ENCODE results near the gene KDM4B. TPM values are rescaled to one million over a fixed set of nuclear protein-coding genes. Genes with fewer than 3 reads are reported as not detected.

KDM4B gene
- total and polyA plus RNA-seq, 2 donors from 2014 or later, result 6.6 to 35.7 TPM

DNA sequence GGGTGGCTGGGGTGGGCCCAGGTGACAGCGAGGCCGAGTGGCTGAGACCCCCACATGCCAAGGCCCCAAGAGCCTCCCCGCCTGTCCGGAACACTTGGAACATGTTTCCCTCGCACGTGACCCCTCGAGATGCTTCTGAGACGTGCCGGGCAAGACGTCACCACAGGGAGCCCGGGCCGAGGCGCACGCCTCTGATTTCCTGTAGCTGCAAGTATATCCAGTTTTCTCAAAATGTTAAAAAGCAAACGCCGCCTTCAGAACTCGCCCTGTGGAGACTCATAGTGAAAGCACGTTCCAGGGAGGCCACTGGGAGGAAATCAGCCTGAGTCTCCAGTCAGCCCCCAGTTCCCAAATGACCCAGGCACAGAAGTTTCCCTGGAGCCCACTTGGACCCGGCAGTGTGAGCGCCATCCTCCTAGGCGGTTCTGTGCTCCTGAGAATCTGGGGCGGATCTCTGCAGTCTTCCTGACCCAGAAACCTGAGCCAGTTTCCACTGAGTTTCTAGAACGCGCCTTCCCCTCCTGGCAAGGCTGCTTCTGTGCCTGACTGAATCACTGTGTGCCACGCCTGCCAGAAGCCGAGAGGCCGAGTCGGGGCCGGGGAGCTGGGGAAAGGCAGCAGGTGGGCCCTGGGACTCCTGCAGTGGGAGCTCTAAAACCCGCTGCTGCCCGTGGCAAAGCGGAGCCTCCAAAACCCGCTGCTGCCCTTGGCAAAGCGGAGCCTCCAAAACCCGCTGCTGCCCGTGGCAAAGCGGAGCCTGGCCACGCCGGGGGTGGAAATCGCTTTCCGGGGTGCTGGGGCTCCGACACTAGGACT lies 179.3 kb downstream of the KDM4B start:
- intact Hi-C loops (cut with DNase I), result no loop called here

GRCh38 chr19:5148794-5149190 lies 179.9 kb downstream of the KDM4B start:
- TF ChIP-seq, protein P1, sequence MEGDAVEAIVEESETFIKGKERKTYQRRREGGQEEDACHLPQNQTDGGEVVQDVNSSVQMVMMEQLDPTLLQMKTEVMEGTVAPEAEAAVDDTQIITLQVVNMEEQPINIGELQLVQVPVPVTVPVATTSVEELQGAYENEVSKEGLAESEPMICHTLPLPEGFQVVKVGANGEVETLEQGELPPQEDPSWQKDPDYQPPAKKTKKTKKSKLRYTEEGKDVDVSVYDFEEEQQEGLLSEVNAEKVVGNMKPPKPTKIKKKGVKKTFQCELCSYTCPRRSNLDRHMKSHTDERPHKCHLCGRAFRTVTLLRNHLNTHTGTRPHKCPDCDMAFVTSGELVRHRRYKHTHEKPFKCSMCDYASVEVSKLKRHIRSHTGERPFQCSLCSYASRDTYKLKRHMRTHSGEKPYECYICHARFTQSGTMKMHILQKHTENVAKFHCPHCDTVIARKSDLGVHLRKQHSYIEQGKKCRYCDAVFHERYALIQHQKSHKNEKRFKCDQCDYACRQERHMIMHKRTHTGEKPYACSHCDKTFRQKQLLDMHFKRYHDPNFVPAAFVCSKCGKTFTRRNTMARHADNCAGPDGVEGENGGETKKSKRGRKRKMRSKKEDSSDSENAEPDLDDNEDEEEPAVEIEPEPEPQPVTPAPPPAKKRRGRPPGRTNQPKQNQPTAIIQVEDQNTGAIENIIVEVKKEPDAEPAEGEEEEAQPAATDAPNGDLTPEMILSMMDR (IDR thresholded peaks at IDR 0.05; ENCODE audit: borderline replicate concordance, extremely low read depth, insufficient read depth), result no peak
- Histone ChIP-seq H3K27me3 (ENCODE audit: control insufficient read depth, insufficient read depth, low read length) (no peaks in the 10 kb centered on the region), H3K4me3 (ENCODE audit: low read length in 3 of 3) (no peak overlapping the region), H3K36me3 (ENCODE audit: control insufficient read depth in 2 of 3, insufficient read depth in 3 of 3, low read length in 3 of 3) (peaks cover 0 to 5% (median 2%) of the 10 kb centered on the region in 3 donors), H3K4me1 (ENCODE audit: control insufficient read depth in 2 of 3, insufficient read depth in 2 of 3, low read depth in 1 of 3, low read length in 3 of 3) (no peaks in the 10 kb centered on the region), H3K27ac (ENCODE audit: low read depth in 2 of 2, low read length in 2 of 2) (no peak overlapping the region), H3K9ac (ENCODE audit: low read length in 3 of 3) (no peak overlapping the region), H3K9me3 (ENCODE audit: control insufficient read depth in 2 of 3, insufficient read depth in 1 of 3, low read length in 3 of 3) (no peaks in the 10 kb centered on the region)
- FAIRE-seq, result no peak
- intact Hi-C loops (cut with DNase I), result no loop called here
- peak in 2 of 5 donors; percentile 36 to 63 for DNase-seq

More for the DNA sequence above, 179.3 kb downstream of the KDM4B start:
- no peaks in the 10 kb centered on the region for H3K9me3 ChIP-seq (ENCODE audit: control insufficient read depth in 2 of 3, insufficient read depth in 1 of 3, low read length in 3 of 3)
- no peaks in the 10 kb centered on the region for H3K4me1 ChIP-seq (ENCODE audit: control insufficient read depth in 2 of 3, insufficient read depth in 2 of 3, low read depth in 1 of 3, low read length in 3 of 3)
- TF ChIP-seq, protein P1 (IDR thresholded peaks at IDR 0.05; ENCODE audit: borderline replicate concordance, extremely low read depth, insufficient read depth), result no peak
- H3K4me3 ChIP-seq (ENCODE audit: low read length in 3 of 3), result no peak overlapping the region
- no peak overlapping the region for H3K9ac ChIP-seq (ENCODE audit: low read length in 3 of 3)
- FAIRE-seq (no peak), DNase-seq (peak in 1 of 5 donors; percentile 65)
- no peak overlapping the region for H3K27ac ChIP-seq (ENCODE audit: low read depth in 2 of 2, low read length in 2 of 2)
- H3K36me3 ChIP-seq (ENCODE audit: control insufficient read depth in 2 of 3, insufficient read depth in 3 of 3, low read length in 3 of 3), result peaks cover 0 to 5% (median 2%) of the 10 kb centered on the region in 3 donors
- H3K27me3 ChIP-seq (ENCODE audit: control insufficient read depth, insufficient read depth, low read length), result no peaks in the 10 kb centered on the region

- FAIRE-seq (no peak), DNase-seq (peak in 1 of 5 donors; percentile 68)
- Histone ChIP-seq H3K9ac (ENCODE audit: low read length in 3 of 3) (no peak overlapping the region), H3K9me3 (ENCODE audit: control insufficient read depth in 2 of 3, insufficient read depth in 1 of 3, low read length in 3 of 3) (no peaks in the 10 kb centered on the region), H3K4me3 (ENCODE audit: low read length in 3 of 3) (no peak overlapping the region), H3K27ac (ENCODE audit: low read depth in 2 of 2, low read length in 2 of 2) (no peak overlapping the region), H3K4me1 (ENCODE audit: control insufficient read depth in 2 of 3, insufficient read depth in 2 of 3, low read depth in 1 of 3, low read length in 3 of 3) (no peaks in the 10 kb centered on the region), H3K27me3 (ENCODE audit: control insufficient read depth, insufficient read depth, low read length) (no peaks in the 10 kb centered on the region), H3K36me3 (ENCODE audit: control insufficient read depth in 2 of 3, insufficient read depth in 3 of 3, low read length in 3 of 3) (peaks cover 0 to 5% (median 2%) of the 10 kb centered on the region in 3 donors)
- TF ChIP-seq, protein P1 (IDR thresholded peaks at IDR 0.05; ENCODE audit: borderline replicate concordance, extremely low read depth, insufficient read depth), result no peak
- intact Hi-C loops (cut with DNase I), result no loop called here
Observed at GRCh38 chr19:5149508-5149907, 180.6 kb downstream of the KDM4B start.
